ENCODE measurements around the gene ELMOD2.

ELMOD2 gene

GRCh38 chr4:140497405-140497746, 26.6 kb upstream of the ELMOD2 start:
- Histone ChIP-seq H3K4me2 (ENCODE audit: insufficient read depth, low read length) (no peak overlapping the region), H3K9me3 (ENCODE audit: insufficient read depth, low read length, severe bottlenecking) (no peaks in the 10 kb centered on the region), H4K20me1 (ENCODE audit: insufficient read depth, low read length) (no peaks in the 10 kb centered on the region), H3K79me2 (ENCODE audit: insufficient read depth, low read length) (no peaks in the 10 kb centered on the region), H3K36me3 (ENCODE audit: insufficient read depth, low read length) (no peaks in the 10 kb centered on the region), H3K27me3 (ENCODE audit: insufficient read depth, low read length, poor library complexity) (peaks cover 40% of the 10 kb centered on the region), H3K4me1 (ENCODE audit: insufficient read depth, low read length) (no peaks in the 10 kb centered on the region), H3K9ac (ENCODE audit: low read depth, low read length) (no peak overlapping the region), H3K27ac (ENCODE audit: low read length) (no peak overlapping the region), H2AFZ (ENCODE audit: low read depth, low read length) (no peak overlapping the region), H3K4me3 (ENCODE audit: low read depth in 1 of 2, low read length in 2 of 2) (no peak overlapping the region)
- TF ChIP-seq CTCF (IDR thresholded peaks at IDR 0.05; ENCODE audit: borderline replicate concordance, extremely low read depth, low read length, poor library complexity, severe bottlenecking) (no peak), EZH2 (IDR thresholded peaks at IDR 0.05; ENCODE audit: borderline replicate concordance, low read depth, low read length, severe bottlenecking) (no peak)
- DNase-seq (no peak), ATAC-seq (ENCODE audit: insufficient read depth, low read depth) (no peak)

- H3K79me2 ChIP-seq (ENCODE audit: insufficient read depth, low read length): no peaks in the 10 kb centered on the region
- peaks cover 40% of the 10 kb centered on the region for H3K27me3 ChIP-seq (ENCODE audit: insufficient read depth, low read length, poor library complexity)
- no peaks in the 10 kb centered on the region for H3K4me1 ChIP-seq (ENCODE audit: insufficient read depth, low read length)
- H3K27ac ChIP-seq (ENCODE audit: low read length): no peak within 1 kb of the TSS
- no peak within 1 kb of the TSS for H2AFZ ChIP-seq (ENCODE audit: low read depth, low read length)
- H3K36me3 ChIP-seq (ENCODE audit: insufficient read depth, low read length): no peaks in the 10 kb centered on the region
- no peak for TF ChIP-seq EZH2 (IDR thresholded peaks at IDR 0.05; ENCODE audit: borderline replicate concordance, low read depth, low read length, severe bottlenecking)
- TF ChIP-seq CTCF (IDR thresholded peaks at IDR 0.05; ENCODE audit: borderline replicate concordance, extremely low read depth, low read length, poor library complexity, severe bottlenecking): no peak
- H3K4me3 ChIP-seq (ENCODE audit: low read depth in 1 of 2, low read length in 2 of 2): no peak within 1 kb of the TSS
- no peak within 1 kb of the TSS for H3K4me2 ChIP-seq (ENCODE audit: insufficient read depth, low read length)
- no peak within 1 kb of the TSS for H3K9ac ChIP-seq (ENCODE audit: low read depth, low read length)
- H3K9me3 ChIP-seq (ENCODE audit: insufficient read depth, low read length, severe bottlenecking): no peaks in the 10 kb centered on the region
- H4K20me1 ChIP-seq (ENCODE audit: insufficient read depth, low read length): no peaks in the 10 kb centered on the region
- no peak for ATAC-seq (ENCODE audit: insufficient read depth, low read depth)
- DNase-seq: no peak
Measured at GRCh38 chr4:140497747-140498636, 26.0 kb upstream of the ELMOD2 start, which contains the start of gene MGAT4D. MGAT4D (minus strand) TSS chr4:140498293; CDS start chr4:140498222, 71 bp downstream.

- TF ChIP-seq EZH2 (IDR thresholded peaks at IDR 0.05; ENCODE audit: borderline replicate concordance, low read depth, low read length, severe bottlenecking) (no peak), CTCF (IDR thresholded peaks at IDR 0.05; ENCODE audit: borderline replicate concordance, extremely low read depth, low read length, poor library complexity, severe bottlenecking) (no peak)
- H3K36me3 ChIP-seq (ENCODE audit: insufficient read depth, low read length): no peaks in the 10 kb centered on the region
- no peaks in the 10 kb centered on the region for H3K9me3 ChIP-seq (ENCODE audit: insufficient read depth, low read length, severe bottlenecking)
- no peaks in the 10 kb centered on the region for H3K4me1 ChIP-seq (ENCODE audit: insufficient read depth, low read length)
- no peaks in the 10 kb centered on the region for H3K79me2 ChIP-seq (ENCODE audit: insufficient read depth, low read length)
- no peaks in the 10 kb centered on the region for H4K20me1 ChIP-seq (ENCODE audit: insufficient read depth, low read length)
- no peak overlapping the region for H2AFZ ChIP-seq (ENCODE audit: low read depth, low read length)
- H3K9ac ChIP-seq (ENCODE audit: low read depth, low read length): no peak overlapping the region
- H3K27me3 ChIP-seq (ENCODE audit: insufficient read depth, low read length, poor library complexity): peaks cover 40% of the 10 kb centered on the region
- ATAC-seq (ENCODE audit: insufficient read depth, low read depth) (no peak), DNase-seq (no peak)
- no peak overlapping the region for H3K4me3 ChIP-seq (ENCODE audit: low read depth in 1 of 2, low read length in 2 of 2)
- no peak overlapping the region for H3K27ac ChIP-seq (ENCODE audit: low read length)
- H3K4me2 ChIP-seq (ENCODE audit: insufficient read depth, low read length): no peak overlapping the region
Measured at GRCh38 chr4:140499391-140499790, 24.6 kb upstream of the ELMOD2 start.

All from DND-41 (cell line).